KG1 (cell line): ENCODE measurements around the gene MAP3K20.
"Not testable (repeated sequence)": the region's sequence is repeated elsewhere in the genome, so short reads cannot be mapped to it uniquely, and the experiment has no call there.

ENCODE experiments used
- DNase-seq: peaks from one replicate; lab custom pipeline; 2025; lab: John Stamatoyannopoulos, UW

Gene MAP3K20

DNA sequence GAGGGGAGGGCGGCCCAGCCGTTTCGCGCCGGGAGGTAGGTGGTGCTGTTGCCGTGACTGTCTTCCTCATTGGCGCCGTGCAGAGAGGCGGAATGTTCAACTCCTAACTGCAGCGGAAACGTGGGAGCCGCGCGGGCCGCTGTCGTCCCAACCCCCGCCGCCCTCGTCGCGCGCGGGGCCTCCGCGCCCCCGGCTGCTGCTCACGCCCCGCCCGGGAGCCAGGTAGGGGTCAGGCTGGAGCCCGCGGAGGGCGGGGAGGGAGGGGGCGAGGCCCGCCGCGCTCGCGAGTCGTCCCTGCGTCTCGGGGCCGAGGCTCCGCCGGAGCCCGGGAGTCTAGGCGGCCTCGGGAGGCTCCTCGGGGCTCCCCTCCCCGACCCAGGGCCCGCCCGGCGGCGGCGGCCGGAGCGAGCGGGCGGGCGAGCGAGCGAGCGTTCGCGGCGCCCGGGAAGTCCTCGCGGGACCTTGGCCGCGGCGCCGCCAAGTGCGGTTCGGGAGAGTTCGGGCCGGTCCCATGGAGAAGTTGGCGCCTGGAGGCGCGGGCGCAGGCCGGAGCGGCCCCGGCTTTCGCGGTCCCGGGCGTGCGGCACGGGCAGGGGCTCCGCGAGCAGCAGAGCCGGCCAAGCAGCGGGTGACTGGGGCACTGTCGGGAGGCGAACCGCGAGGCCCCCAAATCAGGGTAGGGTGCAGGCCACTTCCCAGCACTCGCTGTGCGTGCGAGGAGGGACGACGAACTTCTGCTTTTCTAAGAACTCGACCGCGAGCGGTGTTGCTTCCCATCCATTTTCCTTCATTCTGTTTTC lies at the start of gene MAP3K20:
Gene MAP3K20, plus strand, starts transcription at position 66 of the 800 bp plus-strand sequence. CDS start 15,186 bp downstream, outside the sequence.
- peak; percentile 78 for DNase-seq

DNA sequence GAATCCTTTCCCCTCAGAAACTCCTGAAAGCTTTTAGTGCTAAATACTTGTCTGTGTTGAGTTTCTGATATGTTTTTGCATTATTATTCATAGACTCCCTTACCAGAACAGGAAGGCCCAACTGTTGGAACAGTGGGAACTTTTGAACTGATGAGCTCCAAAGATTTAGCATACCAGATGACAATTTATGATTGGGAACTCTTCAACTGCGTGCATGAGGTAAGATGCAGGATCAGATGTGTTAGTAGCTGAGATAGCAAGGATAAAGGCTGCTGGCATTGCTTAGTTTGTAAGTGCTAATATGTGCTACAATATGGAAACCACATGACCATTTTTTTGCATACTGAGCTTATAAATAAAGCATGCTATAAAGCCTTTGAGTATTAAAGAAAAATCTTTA lies 49.2 kb upstream of the MAP3K20 start:
- no peak for DNase-seq

DNA sequence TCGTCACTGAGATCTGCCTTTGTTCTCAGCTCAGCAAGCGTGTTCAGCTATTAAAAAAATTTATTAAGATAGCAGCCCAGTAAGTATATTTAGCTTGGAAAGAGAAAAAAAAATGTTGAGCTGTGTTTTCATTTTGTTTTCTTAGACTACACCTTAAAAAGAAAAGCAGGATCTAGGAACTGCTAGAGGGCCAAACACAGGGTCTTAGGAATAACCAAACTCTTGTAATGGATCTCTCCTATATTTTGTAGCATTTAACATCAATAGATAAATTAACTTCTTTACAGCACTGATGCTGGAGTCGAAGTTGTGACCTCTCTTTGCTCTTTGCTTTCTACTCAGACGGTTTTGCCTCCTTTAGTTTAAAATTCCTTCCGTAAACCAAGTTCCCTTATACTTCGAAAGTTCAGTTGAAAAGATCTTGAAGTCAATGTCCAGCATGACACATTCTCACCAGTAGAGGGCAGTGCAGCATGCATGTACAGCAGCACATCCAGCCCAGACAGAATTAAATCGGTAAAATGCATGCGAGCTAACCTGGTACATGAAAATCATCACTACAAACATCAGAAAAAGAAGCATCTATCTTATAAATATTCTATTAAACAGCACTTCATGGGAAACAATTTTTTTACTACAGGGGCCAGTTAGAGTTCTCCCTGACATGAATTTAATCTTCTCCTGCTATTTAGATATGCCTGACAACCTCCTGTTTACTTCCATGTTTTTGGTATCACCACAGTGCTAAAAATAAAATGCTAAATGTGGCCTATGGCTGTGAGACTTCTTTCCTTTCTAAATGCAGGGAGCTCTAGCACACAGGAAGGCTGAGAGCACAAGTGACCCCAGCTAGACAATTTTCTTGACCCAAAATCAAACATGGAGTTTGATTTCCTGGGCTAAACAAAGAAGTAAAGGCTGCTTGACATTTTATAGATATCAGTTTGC lies 48.2 kb upstream of the MAP3K20 start:
- peak; percentile 82 for DNase-seq

- DNase-seq, result no peak
These were observed 47.5 kb upstream of the MAP3K20 start for GRCh38 chr2:173028141-173028540.

- DNase-seq, result no peak
These were observed 47.0 kb upstream of the MAP3K20 start for GRCh38 chr2:173028671-173029070.

DNA sequence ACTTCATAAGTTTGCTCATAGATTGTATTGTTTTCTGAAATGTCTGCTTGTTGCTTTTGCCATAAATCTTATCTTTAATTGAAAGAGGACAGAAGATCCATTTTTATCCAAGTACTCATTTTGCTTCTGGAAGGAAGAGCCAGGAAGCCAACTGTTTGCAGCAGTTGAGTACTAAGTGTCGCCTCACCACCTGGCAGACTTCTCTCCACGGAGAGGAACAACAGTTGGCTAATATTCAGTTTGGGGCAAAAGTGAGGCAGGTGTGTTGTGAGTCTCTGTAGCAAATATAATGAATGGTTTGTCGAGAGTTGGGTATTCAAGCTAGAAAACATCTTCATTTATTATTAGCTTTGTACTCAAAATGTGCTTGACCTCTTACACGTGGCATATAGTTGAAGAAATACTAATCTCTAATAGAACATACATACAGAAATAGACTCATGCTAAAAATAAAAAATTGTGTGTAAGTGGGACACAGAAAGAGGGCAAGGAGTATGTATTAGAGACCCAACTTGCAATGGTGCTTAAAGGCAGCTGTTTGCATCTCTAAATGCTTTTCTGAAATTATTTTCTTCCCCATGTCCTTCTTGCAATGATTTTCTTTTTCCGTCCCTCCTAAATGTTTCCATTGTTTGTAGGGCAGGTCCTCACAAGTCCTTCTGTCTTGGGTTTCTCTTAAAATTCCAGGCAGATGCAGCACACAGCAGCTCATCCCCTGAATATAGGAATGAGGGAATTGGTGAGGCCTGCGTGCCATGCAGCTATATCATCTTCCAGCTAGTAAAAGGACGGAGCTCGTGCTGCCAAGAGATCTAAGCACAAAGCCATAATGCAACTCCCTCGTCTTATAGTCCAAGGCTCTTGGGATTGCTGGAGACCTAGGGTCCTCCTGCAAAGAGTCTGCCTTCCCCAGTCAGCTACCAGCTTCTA lies 44.8 kb upstream of the MAP3K20 start:
- no peak for DNase-seq

DNA sequence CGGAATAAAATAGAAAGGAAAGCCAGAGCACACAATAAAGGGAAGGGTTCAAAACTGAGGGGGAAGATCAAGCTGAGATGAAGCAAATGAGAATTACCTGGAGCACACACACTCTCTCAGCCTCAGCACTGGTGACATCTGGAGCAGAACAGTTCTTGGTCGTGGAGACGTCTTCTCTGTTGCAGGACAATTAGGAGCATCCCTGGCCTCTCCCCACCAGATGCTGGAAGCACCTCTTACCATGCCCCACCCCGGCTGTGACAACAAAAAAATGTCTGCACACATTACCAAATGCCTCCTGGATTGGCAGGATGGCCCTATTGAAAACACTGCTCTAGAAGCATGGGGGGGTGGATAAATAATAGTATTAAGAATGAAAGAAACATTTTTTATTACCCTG lies 43.6 kb upstream of the MAP3K20 start:
- no peak for DNase-seq

GRCh38 chr2:173033084-173033483 lies 42.6 kb upstream of the MAP3K20 start:
- no peak for DNase-seq

- no peak for DNase-seq
These were observed 41.5 kb upstream of the MAP3K20 start for GRCh38 chr2:173034143-173034542.

DNA sequence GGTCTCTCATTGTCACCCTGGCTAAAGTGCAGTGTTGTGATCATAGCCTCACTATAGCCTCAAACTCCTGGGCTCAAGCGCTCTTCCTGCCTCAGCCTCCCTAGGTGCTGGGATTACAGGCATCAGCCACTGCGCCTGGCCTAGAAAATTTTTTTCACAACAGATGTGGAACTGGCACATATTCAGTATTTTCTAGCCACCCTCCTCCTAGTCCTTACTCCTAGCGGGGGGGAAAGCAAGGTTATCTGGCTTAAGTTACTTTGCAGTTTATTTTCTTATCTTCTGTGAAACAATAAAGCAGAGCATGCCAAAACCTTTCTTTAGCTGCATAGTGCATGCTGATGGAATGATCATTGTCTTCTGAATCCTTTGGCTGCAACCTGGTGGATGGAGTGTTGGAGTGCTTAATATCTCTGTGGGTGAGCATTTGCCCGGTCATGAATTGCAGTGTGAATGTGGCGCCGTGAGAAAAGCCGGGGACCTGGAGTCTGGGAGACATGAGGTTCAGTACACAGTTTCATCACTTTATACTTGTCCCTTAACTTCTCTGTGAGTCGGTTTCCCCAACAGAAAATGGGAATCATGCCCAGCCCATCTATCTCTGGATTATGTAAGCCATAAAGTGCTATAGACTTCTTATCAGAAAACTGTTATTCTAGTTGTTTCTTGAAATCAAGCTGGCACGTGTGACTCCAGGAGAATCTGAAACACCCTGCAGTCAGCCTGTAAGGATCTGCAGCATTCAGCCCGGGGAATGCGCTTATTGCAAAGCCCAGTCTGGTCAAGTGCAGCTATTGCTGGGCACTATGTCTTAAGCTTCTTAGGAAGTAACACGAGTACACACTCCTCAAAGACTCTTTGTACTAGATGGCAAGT lies 38.2 kb upstream of the MAP3K20 start:
- no peak for DNase-seq

GRCh38 chr2:173038257-173038656 lies 37.4 kb upstream of the MAP3K20 start:
- not testable (repeated sequence) for DNase-seq

- DNase-seq, result no peak
These were observed 34.9 kb upstream of the MAP3K20 start for GRCh38 chr2:173040729-173041128.

- no peak for DNase-seq
These were observed 32.2 kb upstream of the MAP3K20 start for GRCh38 chr2:173043476-173043875.

- DNase-seq, result no peak
These were observed 31.6 kb upstream of the MAP3K20 start for GRCh38 chr2:173043897-173044519.

DNA sequence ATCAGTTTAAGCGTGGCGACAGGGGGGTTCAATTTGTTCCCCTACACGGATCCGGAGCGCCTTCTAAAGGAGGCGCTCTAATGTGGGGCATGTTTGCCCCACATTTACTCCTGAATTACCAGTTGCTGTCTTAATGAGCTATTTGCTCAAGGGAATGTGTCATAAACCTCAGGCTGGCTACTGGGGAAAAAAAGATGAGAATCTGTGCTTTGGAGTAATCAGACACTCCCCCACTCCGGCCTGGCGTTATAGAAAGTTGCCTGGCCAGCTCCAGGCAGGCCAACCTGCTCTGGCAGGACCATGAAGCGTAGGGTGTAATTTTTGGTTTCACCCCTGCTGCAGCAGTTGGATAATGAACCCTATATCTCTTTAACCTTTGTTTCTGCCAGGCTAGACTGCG lies 31.0 kb upstream of the MAP3K20 start:
- no peak for DNase-seq

DNA sequence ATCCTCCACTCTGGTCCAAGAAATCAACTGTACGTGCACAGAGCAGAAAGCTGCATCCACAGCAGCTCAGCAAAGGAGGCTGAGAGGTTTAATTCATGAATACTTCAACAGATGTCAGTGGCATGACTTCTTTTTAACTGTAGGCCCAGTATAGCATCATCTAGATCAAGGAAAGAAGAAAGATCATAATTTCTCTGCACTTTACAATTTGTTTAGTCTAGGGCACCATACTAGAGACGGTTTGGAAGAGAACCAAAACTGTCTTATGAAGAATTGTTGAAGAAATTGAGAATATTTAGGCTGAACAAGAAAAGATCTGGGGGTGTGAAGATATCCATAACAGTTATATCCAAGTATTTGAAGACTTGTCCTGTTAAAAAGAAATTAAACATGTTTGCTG lies 30.5 kb upstream of the MAP3K20 start:
- no peak for DNase-seq

DNA sequence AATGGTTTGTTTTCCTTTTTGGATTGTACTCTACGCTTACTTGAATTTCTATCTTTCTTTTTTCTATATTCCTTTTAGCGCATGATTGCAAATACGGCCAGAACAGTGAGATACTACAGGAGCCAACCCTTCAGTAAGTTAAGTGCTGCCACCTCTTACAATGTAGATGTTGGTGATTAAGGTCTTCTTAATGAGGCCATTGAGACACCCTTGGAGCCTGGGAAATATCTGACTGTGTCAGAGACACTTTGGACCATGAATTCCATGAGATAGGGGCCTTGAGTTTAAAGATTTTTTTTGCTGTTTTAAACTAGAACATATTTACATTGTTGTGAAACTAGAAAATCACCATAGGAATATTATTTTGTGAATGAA lies 27.1 kb upstream of the MAP3K20 start:
- DNase-seq, result no peak

DNA sequence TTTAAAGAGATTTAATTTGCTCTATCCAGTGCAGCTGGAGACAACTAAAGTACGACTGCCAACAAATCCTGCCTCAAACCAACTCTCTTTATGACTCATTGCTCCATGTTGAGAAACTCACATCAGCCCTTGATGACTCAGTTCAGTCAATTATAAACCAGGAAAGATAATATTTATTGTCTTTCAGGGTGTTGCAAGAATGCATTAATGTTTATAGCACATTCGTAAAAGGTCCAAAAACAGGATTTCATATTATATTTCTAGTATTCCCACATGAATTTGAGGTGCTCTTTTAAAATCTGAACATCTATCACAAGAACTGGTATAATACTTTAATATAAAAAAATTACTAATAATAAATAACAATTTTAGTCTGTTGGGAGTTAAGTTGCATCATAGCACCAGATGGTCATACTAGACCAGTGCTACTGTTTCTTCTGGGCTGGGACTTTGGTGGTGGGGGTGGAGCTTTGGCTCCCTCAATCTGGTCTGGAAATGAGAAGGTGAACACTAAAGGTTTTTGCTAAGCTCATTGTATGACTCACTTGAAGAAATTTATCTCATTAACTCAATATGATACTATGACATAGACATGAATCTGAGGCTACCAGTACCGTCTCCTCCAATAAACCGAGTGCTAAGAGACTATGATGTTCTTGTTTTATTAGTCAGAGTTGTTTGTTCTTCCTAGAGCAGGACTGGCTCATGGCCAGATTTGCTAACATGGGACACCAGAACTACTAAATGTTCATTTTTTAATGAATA lies 26.6 kb upstream of the MAP3K20 start:
- no peak for DNase-seq

DNA sequence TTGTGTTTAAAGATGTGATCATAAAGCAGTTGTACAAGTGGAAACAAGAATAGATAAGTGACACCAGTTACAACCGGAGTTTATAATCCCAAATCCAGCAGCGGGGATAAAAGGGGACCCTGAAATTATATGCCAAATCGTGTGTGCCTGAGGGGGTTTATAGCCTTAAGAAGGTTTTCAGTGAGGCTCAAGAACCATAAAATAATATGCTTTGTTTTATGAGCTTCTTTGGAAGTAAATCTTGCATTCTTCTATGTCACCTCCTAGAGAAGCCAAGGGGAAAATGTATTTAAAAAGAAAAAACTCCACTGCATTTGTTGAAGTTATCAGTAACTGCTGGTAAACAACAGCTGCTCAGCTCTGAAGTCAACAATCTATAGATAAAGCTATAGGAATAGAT lies 25.8 kb upstream of the MAP3K20 start:
- DNase-seq, result no peak

- DNase-seq, result no peak
These were observed 25.0 kb upstream of the MAP3K20 start for GRCh38 chr2:173050684-173051083.
